Brain microvascular endothelial cell (primary cell): ENCODE data around the gene COX7A1.

Experiments used
- DNase-seq: peaks from one replicate; pipeline ENCODE4 v3.0.0-alpha.2; 2020
- H3K27ac ChIP-seq: fragments of 250-450 bp; sonication (Bioruptor Pico); 2 replicates; pipeline ENCODE4 v1.5.1; 2020; ENCODE audit warnings: mild to moderate bottlenecking, moderate library complexity
- H3K27me3 ChIP-seq: fragments of 250-450 bp; sonication (Bioruptor Pico); replicated peaks from 2 replicates; pipeline ENCODE4 v1.5.1; 2020; ENCODE audit warnings: mild to moderate bottlenecking
- H3K36me3 ChIP-seq: fragments of 250-450 bp; sonication (Bioruptor Pico); replicated peaks from 2 replicates; pipeline ENCODE4 v1.5.1; 2020; ENCODE audit warnings: mild to moderate bottlenecking
- H3K4me3 ChIP-seq: 2 replicates; pipeline ENCODE4 v1.5.1; 2011; ENCODE audit warnings: low read depth, mild to moderate bottlenecking, control low read depth, low read length, moderate library complexity
- CTCF ChIP-seq: IDR thresholded peaks from 2 replicates; pipeline ENCODE4 v1.5.1; 2011; ENCODE audit warnings: low read depth, mild to moderate bottlenecking, moderate library complexity, low read length, control low read depth, inconsistent platforms; ENCODE audit errors: missing control alignments
- in situ Hi-C: cut with HindIII; loops from 2 replicates; pipeline ENCODE4 v1.10.0; 2017; ENCODE audit warnings: low sequenced_read_pairs, low pct_ligation_motif_present

The COX7A1 gene

GRCh38 chr19:36103842-36104552 is 48.2 kb downstream of the COX7A1 start:
- no peak for TF ChIP-seq CTCF
- no peak for DNase-seq
- H3K4me3 ChIP-seq, result no peak overlapping the region
- no peak overlapping the region for H3K27ac ChIP-seq
- no peaks in the 10 kb centered on the region for H3K27me3 ChIP-seq
- in situ Hi-C loops, result no loop called here
- H3K36me3 ChIP-seq, result no peaks in the 10 kb centered on the region

- Histone ChIP-seq H3K27me3 (no peaks in the 10 kb centered on the region), H3K27ac (no peak overlapping the region), H3K36me3 (no peaks in the 10 kb centered on the region), H3K4me3 (no peak overlapping the region)
- in situ Hi-C loops, result no loop called here
- TF ChIP-seq CTCF, result no peak
- DNase-seq, result no peak
Observed at GRCh38 chr19:36103040-36103626, 49.1 kb downstream of the COX7A1 start.

GRCh38 chr19:36101550-36102327 is 50.5 kb downstream of the COX7A1 start:
- H3K27ac ChIP-seq, result no peak overlapping the region
- H3K27me3 ChIP-seq, result no peaks in the 10 kb centered on the region
- H3K4me3 ChIP-seq, result no peak overlapping the region
- no peak for TF ChIP-seq CTCF
- DNase-seq, result no peak
- H3K36me3 ChIP-seq, result no peaks in the 10 kb centered on the region
- in situ Hi-C loops, result no loop called here
